Stimulated activated naive CD4-positive, alpha-beta T cell treated with Interleukin-2 at 50 U/mL for 16 hours (primary cell): ENCODE data around the gene PRSS12.
"Not testable (repeated sequence)": the region's sequence is repeated elsewhere in the genome, so short reads cannot be mapped to it uniquely, and the experiment has no call there.

ENCODE experiments used
- DNase-seq: peaks from one replicate; lab custom pipeline; 2025; lab: John Stamatoyannopoulos, UW

Gene PRSS12

GRCh38 chr4:118352843-118353533, at the start of gene PRSS12:
PRSS12 (minus strand) TSS chr4:118353003; CDS start chr4:118352720, 283 bp downstream.
- peak; percentile 35 for DNase-seq

- DNase-seq = no peak
These were observed 47.6 kb upstream of the PRSS12 start for GRCh38 chr4:118400356-118400755.

- not testable (repeated sequence) for DNase-seq
These were observed 47.1 kb upstream of the PRSS12 start for GRCh38 chr4:118399883-118400282.

GRCh38 chr4:118398226-118399090, 45.7 kb upstream of the PRSS12 start:
- no peak for DNase-seq

- DNase-seq = no peak
These were observed 44.8 kb upstream of the PRSS12 start for GRCh38 chr4:118397623-118397979.

GRCh38 chr4:118396881-118397622, 44.2 kb upstream of the PRSS12 start:
- no peak for DNase-seq

GRCh38 chr4:118395057-118395644, 42.3 kb upstream of the PRSS12 start:
- no peak for DNase-seq

GRCh38 chr4:118392509-118392908, 39.7 kb upstream of the PRSS12 start:
- not testable (repeated sequence) for DNase-seq

GRCh38 chr4:118390121-118390520, 37.3 kb upstream of the PRSS12 start:
- no peak for DNase-seq

GRCh38 chr4:118389721-118390120, 36.9 kb upstream of the PRSS12 start:
- DNase-seq = no peak

- no peak for DNase-seq
These were observed 35.8 kb upstream of the PRSS12 start for GRCh38 chr4:118388606-118389005.

GRCh38 chr4:118381902-118382301, 29.1 kb upstream of the PRSS12 start:
- no peak for DNase-seq

- DNase-seq = no peak
These were observed 20.9 kb upstream of the PRSS12 start for GRCh38 chr4:118373614-118374255.

GRCh38 chr4:118372251-118372650, 19.4 kb upstream of the PRSS12 start:
- no peak for DNase-seq

- DNase-seq = no peak
These were observed 16.4 kb upstream of the PRSS12 start for GRCh38 chr4:118369231-118369630.

- no peak for DNase-seq
These were observed 15.1 kb upstream of the PRSS12 start for GRCh38 chr4:118367872-118368271.

- no peak for DNase-seq
These were observed 14.6 kb upstream of the PRSS12 start for GRCh38 chr4:118367361-118367760.

- no peak for DNase-seq
These were observed 10.4 kb upstream of the PRSS12 start for GRCh38 chr4:118363166-118363565.

GRCh38 chr4:118361192-118361591, 8.4 kb upstream of the PRSS12 start:
- DNase-seq = no peak

GRCh38 chr4:118360106-118360505, 7.3 kb upstream of the PRSS12 start:
- DNase-seq = no peak

GRCh38 chr4:118357601-118358000, 4.8 kb upstream of the PRSS12 start:
- no peak for DNase-seq

- DNase-seq = no peak
These were observed 3.9 kb upstream of the PRSS12 start for GRCh38 chr4:118356731-118357130.
